ENCODE results near the gene RPL36A.

DNA sequence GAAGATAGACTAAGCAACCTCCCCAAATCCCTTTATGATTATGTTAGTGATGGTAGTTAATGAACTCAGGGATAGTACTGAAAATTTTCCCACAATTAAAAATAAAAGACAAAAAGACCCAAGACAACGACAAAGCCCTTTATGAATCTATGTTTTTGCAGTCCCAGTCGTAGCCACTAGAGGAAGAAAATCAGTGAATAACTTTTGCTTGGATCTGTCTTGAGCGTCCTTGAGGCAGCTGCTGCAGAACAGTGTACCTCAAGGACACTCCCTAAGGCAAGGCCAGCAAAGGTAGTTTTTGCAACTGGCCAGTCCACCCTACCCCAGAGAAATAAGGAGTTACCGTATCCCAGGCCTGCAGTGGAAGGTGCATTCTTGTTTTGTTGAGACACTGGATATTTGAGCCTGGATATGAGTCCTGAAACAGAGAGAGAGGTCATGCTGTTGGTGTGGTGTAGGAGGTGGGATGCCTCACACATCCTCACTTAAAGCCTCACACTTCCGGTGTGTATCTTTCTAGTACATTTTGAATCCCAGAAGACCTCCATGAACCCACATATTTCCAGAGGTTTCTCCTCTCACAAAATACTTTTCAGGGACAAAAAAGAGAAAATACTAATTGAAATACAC lies 33.5 kb upstream of the RPL36A start:
- TF ChIP-seq, protein P1, sequence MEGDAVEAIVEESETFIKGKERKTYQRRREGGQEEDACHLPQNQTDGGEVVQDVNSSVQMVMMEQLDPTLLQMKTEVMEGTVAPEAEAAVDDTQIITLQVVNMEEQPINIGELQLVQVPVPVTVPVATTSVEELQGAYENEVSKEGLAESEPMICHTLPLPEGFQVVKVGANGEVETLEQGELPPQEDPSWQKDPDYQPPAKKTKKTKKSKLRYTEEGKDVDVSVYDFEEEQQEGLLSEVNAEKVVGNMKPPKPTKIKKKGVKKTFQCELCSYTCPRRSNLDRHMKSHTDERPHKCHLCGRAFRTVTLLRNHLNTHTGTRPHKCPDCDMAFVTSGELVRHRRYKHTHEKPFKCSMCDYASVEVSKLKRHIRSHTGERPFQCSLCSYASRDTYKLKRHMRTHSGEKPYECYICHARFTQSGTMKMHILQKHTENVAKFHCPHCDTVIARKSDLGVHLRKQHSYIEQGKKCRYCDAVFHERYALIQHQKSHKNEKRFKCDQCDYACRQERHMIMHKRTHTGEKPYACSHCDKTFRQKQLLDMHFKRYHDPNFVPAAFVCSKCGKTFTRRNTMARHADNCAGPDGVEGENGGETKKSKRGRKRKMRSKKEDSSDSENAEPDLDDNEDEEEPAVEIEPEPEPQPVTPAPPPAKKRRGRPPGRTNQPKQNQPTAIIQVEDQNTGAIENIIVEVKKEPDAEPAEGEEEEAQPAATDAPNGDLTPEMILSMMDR (IDR thresholded peaks at IDR 0.05): peak in 2 of 3 experiments; percentile 28 to 36
- no peak for TF ChIP-seq POLR2A (IDR thresholded peaks at IDR 0.05)

Data from testis (tissue), 2 donors.